IMR-90 (cell line): ENCODE data around the gene MSANTD1. TPM values are rescaled to one million over a fixed set of nuclear protein-coding genes. Genes with fewer than 3 reads are reported as not detected.

Experiments
- ATAC-seq: fragments of 200-7000 bp; cut with Tn5 transposase; 2 replicates; pipeline ENCODE4 v1.9.1; 2020; ENCODE audit warnings: low read depth, mild to moderate bottlenecking, moderate library complexity
- BruUV-seq: library from RNA; stranded (reverse); fragments of 400-500 nt; replicated peaks from 2 replicates; lab custom pipeline; 2021; lab: Mats Ljungman, UMichigan
- CTCF ChIA-PET: fragments of 300-600 bp; formaldehyde crosslinking; extraction: SDS; loops from one replicate; lab custom pipeline; 2021; ENCODE audit warnings: antibody characterized with exemption; lab: Yijun Ruan, JAX
- POLR2A ChIA-PET: fragments of 300-600 bp; sonication (Branson Sonifier 250); formaldehyde crosslinking; loops from one replicate; lab custom pipeline; 2022; ENCODE audit warnings: antibody characterized with exemption; ENCODE audit not compliant: unreplicated experiment; lab: Charles Lee
- DNase-seq: peaks from one replicate; pipeline ENCODE4 v3.0.0; 2013
- H2AFZ ChIP-seq: replicated peaks from 2 replicates; pipeline ENCODE3; 2013; ENCODE audit warnings: low read length, mild to moderate bottlenecking; ENCODE audit not compliant: poor library complexity
- H2AK5ac ChIP-seq: 2 replicates; pipeline ENCODE4 v1.6.1; 2013; ENCODE audit warnings: low read depth, low read length, inconsistent platforms
- H2AK9ac ChIP-seq: replicated peaks from 2 replicates; pipeline ENCODE3; 2013; ENCODE audit warnings: mild to moderate bottlenecking, low read depth, low read length, moderate library complexity; ENCODE audit not compliant: poor library complexity
- H2BK120ac ChIP-seq: 2 replicates; pipeline ENCODE4 v1.6.1; 2013; ENCODE audit warnings: low read depth, low read length, inconsistent platforms
- H2BK15ac ChIP-seq: 3 replicates; pipeline ENCODE4 v1.6.1; 2013; ENCODE audit warnings: low read depth, low read length, inconsistent platforms
- H2BK20ac ChIP-seq: 2 replicates; pipeline ENCODE4 v1.6.1; 2013; ENCODE audit warnings: low read depth, mild to moderate bottlenecking, inconsistent platforms, low read length, moderate library complexity
- H2BK5ac ChIP-seq: 2 replicates; pipeline ENCODE4 v1.6.1; 2013; ENCODE audit warnings: mild to moderate bottlenecking, low read depth, low read length, inconsistent platforms; ENCODE audit not compliant: poor library complexity, severe bottlenecking
- H3K14ac ChIP-seq: replicated peaks from 2 replicates; pipeline ENCODE4 v1.6.1; 2013; ENCODE audit warnings: low read depth, low read length, inconsistent platforms
- H3K18ac ChIP-seq: 2 replicates; pipeline ENCODE4 v1.6.1; 2013; ENCODE audit warnings: low read depth, low read length, control low read depth
- H3K23ac ChIP-seq: 2 replicates; pipeline ENCODE4 v1.6.1; 2013; ENCODE audit warnings: low read depth, low read length, inconsistent platforms
- H3K27ac ChIP-seq: 2 replicates; pipeline ENCODE4 v1.5.1; 2013; ENCODE audit warnings: mild to moderate bottlenecking, control low read depth, low read length; ENCODE audit not compliant: insufficient read depth
- H3K27me3 ChIP-seq: 2 replicates; pipeline ENCODE4 v1.6.1; 2013; ENCODE audit warnings: low read length; ENCODE audit not compliant: control insufficient read depth, insufficient read depth
- H3K36me3 ChIP-seq: 2 replicates; pipeline ENCODE4 v1.6.1; 2013; ENCODE audit warnings: low read length, mixed read lengths; ENCODE audit not compliant: control insufficient read depth, insufficient read depth
- H3K4ac ChIP-seq: 2 replicates; pipeline ENCODE4 v1.6.1; 2013; ENCODE audit warnings: low read depth, low read length, inconsistent platforms
- H3K4me1 ChIP-seq: 2 replicates; pipeline ENCODE4 v1.6.1; 2013; ENCODE audit warnings: low read length, mixed read lengths; ENCODE audit not compliant: control insufficient read depth, insufficient read depth
- H3K4me2 ChIP-seq: 2 replicates; pipeline ENCODE4 v1.6.1; 2013; ENCODE audit warnings: low read depth, mild to moderate bottlenecking, control low read depth, low read length, moderate library complexity
- H3K4me3 ChIP-seq: 2 replicates; pipeline ENCODE4 v1.5.1; 2013; ENCODE audit warnings: low read depth, mild to moderate bottlenecking, control low read depth, low read length, moderate library complexity; ENCODE audit not compliant: insufficient read depth
- H3K56ac ChIP-seq: 2 replicates; pipeline ENCODE4 v1.6.1; 2013; ENCODE audit warnings: low read length, inconsistent platforms; ENCODE audit not compliant: insufficient read depth; ENCODE audit errors: extremely low read depth
- H3K79me1 ChIP-seq, 2 experiments: 2 replicates each; pipeline ENCODE4 v1.6.1; 2013; ENCODE audit warnings: low read length in 2 of 2, inconsistent platforms in 1 of 2, low read depth in 1 of 2
- H3K9ac ChIP-seq: 2 replicates; pipeline ENCODE4 v1.6.1; 2013; ENCODE audit warnings: low read depth, low read length, control low read depth
- H3K9me1 ChIP-seq: 2 replicates; pipeline ENCODE4 v1.6.1; 2013; ENCODE audit warnings: low read length, inconsistent platforms; ENCODE audit not compliant: insufficient read depth
- H3K9me3 ChIP-seq: 2 replicates; pipeline ENCODE4 v1.6.1; 2013; ENCODE audit warnings: low read length; ENCODE audit not compliant: control insufficient read depth, insufficient read depth
- H4K20me1 ChIP-seq: 2 replicates; pipeline ENCODE4 v1.6.1; 2013; ENCODE audit warnings: low read length, inconsistent platforms; ENCODE audit not compliant: insufficient read depth
- H4K5ac ChIP-seq: 2 replicates; pipeline ENCODE4 v1.6.1; 2013; ENCODE audit warnings: mild to moderate bottlenecking, low read depth, low read length, control low read depth
- H4K8ac ChIP-seq, 2 experiments: 2 replicates each; pipeline ENCODE4 v1.6.1; 2013; ENCODE audit warnings: low read depth in 2 of 2, low read length in 2 of 2, control low read depth in 1 of 2, inconsistent platforms in 1 of 2
- H4K91ac ChIP-seq: 2 replicates; pipeline ENCODE4 v1.6.1; 2013; ENCODE audit warnings: low read depth, low read length, inconsistent platforms; ENCODE audit not compliant: insufficient read depth
- BHLHE40 ChIP-seq: fragments of 150-350 bp; IDR thresholded peaks from 2 replicates; pipeline ENCODE4 v1.6.1; 2016; ENCODE audit warnings: mild to moderate bottlenecking, low read depth, low read length
- CEBPB ChIP-seq: IDR thresholded peaks from 2 replicates; pipeline ENCODE4 v1.6.1; 2012; ENCODE audit warnings: low read depth, low read length, improper control_type of control experiment
- FOS ChIP-seq: fragments of 150-350 bp; IDR thresholded peaks from 2 replicates; pipeline ENCODE4 v1.6.1; 2016; ENCODE audit warnings: low read depth, low read length
- MXI1 ChIP-seq: IDR thresholded peaks from 2 replicates; pipeline ENCODE4 v1.6.1; 2012; ENCODE audit warnings: low read depth, mild to moderate bottlenecking, low read length, moderate library complexity, borderline replicate concordance
- NFE2L2 ChIP-seq: fragments of 150-350 bp; IDR thresholded peaks from 2 replicates; pipeline ENCODE4 v1.6.1; 2016; ENCODE audit warnings: low read depth, mild to moderate bottlenecking, low read length
- RFX5 ChIP-seq: IDR thresholded peaks from 2 replicates; pipeline ENCODE4 v1.8.0; 2012; ENCODE audit warnings: low read depth, mild to moderate bottlenecking, low read length, moderate library complexity
- WGBS, 2 experiments: methylation state at CpG; one replicate each; pipeline versions ENCODE4 v1.1.5 to v1.1.7; 2013; ENCODE audit warnings: missing lambda C conversion rate in 2 of 2; ENCODE audit not compliant: insufficient read length in 1 of 2; ENCODE audit errors: extremely low coverage in 2 of 2; 5-methylcytosine and 5-hydroxymethylcytosine counted together
- dilution Hi-C: fragments of 300-500 bp; cut with HindIII; formaldehyde crosslinking; loops from one replicate; pipeline ENCODE4 v1.14.3; 2018; ENCODE audit warnings: low sequenced_read_pairs; ENCODE audit not compliant: unreplicated experiment
- in situ Hi-C: fragments of 300-500 bp; cut with MboI; formaldehyde crosslinking; loops from 3 replicates; pipeline ENCODE4 v1.14.3; 2019; ENCODE audit warnings: low sequenced_read_pairs, inconsistent platforms, mixed read lengths
- intact Hi-C: fragments of 100-400 bp; cut with micrococcal nuclease; formaldehyde crosslinking; loops from 2 replicates; pipeline ENCODE4 v1.10.0; 2022
- polyA plus RNA-seq, 3 experiments: library from polyadenylated mRNA; depleted of rRNA; stranded (reverse); fragments of >200 nt; gene quantifications; 2 replicates each; pipeline ENCODE4 v1.2.3, GENCODE V29; 2012; ENCODE audit warnings: low replicate concordance in 1 of 3
- total RNA-seq: library from RNA; depleted of rRNA; stranded (reverse); fragments of >200 nt; gene quantifications from 2 replicates; pipeline ENCODE4 v1.2.3, GENCODE V29; 2012
- TF ChIP-seq, protein P1 (sequence below): conservative IDR thresholded peaks from 2 replicates; pipeline ENCODE4 v1.5.1; 2012; ENCODE audit warnings: mild to moderate bottlenecking, low read depth, low read length, improper control_type of control experiment

Gene MSANTD1
- total and polyA plus RNA-seq, 2 of the 4 experiments (the other 2 are of a cell fraction), result under 0.01 to 0.07 TPM

DNA sequence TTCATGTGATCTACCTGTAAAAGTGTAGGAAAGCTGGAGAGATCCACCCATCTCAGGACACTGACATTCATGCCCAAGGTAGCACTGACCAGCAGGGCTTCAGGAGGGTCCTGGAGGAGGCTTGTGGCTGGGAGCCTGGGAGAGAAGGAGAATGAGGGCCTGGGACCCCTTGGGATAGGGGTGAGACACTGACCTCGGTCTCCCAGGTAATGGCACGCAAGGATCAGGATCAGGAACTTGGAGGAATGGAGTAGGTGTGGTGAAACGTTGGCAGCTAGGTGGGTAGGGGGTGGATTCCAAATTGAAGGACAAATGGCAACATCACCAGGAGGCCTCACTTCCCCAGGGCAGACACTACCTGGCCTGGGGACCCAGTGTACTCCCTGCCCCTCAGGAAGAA lies 31.5 kb downstream of the MSANTD1 start:
- intact Hi-C loops, result no loop called here
- no peak overlapping the region for H3K18ac ChIP-seq
- no peaks in the 10 kb centered on the region for H3K36me3 ChIP-seq
- no peak overlapping the region for H3K4ac ChIP-seq
- H2BK120ac ChIP-seq, result no peak overlapping the region
- no peak overlapping the region for H2AK5ac ChIP-seq
- no peak overlapping the region for H2AFZ ChIP-seq
- H3K56ac ChIP-seq, result no peak overlapping the region
- H3K79me1 ChIP-seq, result no peaks in the 10 kb centered on the region
- no peak overlapping the region for H4K5ac ChIP-seq
- POLR2A ChIA-PET, result no interaction called here
- no peak overlapping the region for H3K4me2 ChIP-seq
- TF ChIP-seq CEBPB (no peak), NFE2L2 (no peak), MXI1 (no peak), RFX5 (no peak), FOS (no peak), BHLHE40 (no peak)
- TF ChIP-seq, protein P1, sequence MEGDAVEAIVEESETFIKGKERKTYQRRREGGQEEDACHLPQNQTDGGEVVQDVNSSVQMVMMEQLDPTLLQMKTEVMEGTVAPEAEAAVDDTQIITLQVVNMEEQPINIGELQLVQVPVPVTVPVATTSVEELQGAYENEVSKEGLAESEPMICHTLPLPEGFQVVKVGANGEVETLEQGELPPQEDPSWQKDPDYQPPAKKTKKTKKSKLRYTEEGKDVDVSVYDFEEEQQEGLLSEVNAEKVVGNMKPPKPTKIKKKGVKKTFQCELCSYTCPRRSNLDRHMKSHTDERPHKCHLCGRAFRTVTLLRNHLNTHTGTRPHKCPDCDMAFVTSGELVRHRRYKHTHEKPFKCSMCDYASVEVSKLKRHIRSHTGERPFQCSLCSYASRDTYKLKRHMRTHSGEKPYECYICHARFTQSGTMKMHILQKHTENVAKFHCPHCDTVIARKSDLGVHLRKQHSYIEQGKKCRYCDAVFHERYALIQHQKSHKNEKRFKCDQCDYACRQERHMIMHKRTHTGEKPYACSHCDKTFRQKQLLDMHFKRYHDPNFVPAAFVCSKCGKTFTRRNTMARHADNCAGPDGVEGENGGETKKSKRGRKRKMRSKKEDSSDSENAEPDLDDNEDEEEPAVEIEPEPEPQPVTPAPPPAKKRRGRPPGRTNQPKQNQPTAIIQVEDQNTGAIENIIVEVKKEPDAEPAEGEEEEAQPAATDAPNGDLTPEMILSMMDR, result no peak
- no peaks in the 10 kb centered on the region for H4K20me1 ChIP-seq
- dilution Hi-C loops, result no loop called here
- no peak overlapping the region for H3K27ac ChIP-seq
- H3K27me3 ChIP-seq, result no peaks in the 10 kb centered on the region
- in situ Hi-C loops, result no loop called here
- peaks cover 2% of the 10 kb centered on the region for H3K9me3 ChIP-seq
- H3K14ac ChIP-seq, result no peak overlapping the region
- H3K23ac ChIP-seq, result no peak overlapping the region
- no peak overlapping the region for H4K8ac ChIP-seq
- no CpG with 5 or more reads among the region's 3 CpGs for WGBS, 2 experiments
- CTCF ChIA-PET, result no interaction called here
- no peak overlapping the region for H3K4me3 ChIP-seq
- H3K9ac ChIP-seq, result no peak overlapping the region
- no peak overlapping the region for H2BK15ac ChIP-seq
- no peak overlapping the region for H2BK20ac ChIP-seq
- H2BK5ac ChIP-seq, result no peak overlapping the region
- no peak overlapping the region for H4K91ac ChIP-seq
- no peaks in the 10 kb centered on the region for H3K9me1 ChIP-seq
- no peaks in the 10 kb centered on the region for H3K4me1 ChIP-seq
- ATAC-seq, result no peak
- no peak for DNase-seq
- H2AK9ac ChIP-seq, result peak overlapping the region; percentile 46
- BruUV-seq, result no TSS peak
